Activated naive CD8-positive, alpha-beta T cell treated with anti-CD3 and anti-CD28 coated beads, Interleukin-2, amount 50 U/mL, for 16 hours (primary cell): ENCODE measurements around the gene RMND1.
"Not testable (repeated sequence)": the region's sequence is repeated elsewhere in the genome, so short reads cannot be mapped to it uniquely, and the experiment has no call there.

Experiments used
- DNase-seq: peaks from one replicate; pipeline ENCODE4 v3.0.0-alpha.2; 2020; ENCODE audit warnings: low read depth, low spot score

The RMND1 gene, protein sequence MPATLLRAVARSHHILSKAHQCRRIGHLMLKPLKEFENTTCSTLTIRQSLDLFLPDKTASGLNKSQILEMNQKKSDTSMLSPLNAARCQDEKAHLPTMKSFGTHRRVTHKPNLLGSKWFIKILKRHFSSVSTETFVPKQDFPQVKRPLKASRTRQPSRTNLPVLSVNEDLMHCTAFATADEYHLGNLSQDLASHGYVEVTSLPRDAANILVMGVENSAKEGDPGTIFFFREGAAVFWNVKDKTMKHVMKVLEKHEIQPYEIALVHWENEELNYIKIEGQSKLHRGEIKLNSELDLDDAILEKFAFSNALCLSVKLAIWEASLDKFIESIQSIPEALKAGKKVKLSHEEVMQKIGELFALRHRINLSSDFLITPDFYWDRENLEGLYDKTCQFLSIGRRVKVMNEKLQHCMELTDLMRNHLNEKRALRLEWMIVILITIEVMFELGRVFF

DNA sequence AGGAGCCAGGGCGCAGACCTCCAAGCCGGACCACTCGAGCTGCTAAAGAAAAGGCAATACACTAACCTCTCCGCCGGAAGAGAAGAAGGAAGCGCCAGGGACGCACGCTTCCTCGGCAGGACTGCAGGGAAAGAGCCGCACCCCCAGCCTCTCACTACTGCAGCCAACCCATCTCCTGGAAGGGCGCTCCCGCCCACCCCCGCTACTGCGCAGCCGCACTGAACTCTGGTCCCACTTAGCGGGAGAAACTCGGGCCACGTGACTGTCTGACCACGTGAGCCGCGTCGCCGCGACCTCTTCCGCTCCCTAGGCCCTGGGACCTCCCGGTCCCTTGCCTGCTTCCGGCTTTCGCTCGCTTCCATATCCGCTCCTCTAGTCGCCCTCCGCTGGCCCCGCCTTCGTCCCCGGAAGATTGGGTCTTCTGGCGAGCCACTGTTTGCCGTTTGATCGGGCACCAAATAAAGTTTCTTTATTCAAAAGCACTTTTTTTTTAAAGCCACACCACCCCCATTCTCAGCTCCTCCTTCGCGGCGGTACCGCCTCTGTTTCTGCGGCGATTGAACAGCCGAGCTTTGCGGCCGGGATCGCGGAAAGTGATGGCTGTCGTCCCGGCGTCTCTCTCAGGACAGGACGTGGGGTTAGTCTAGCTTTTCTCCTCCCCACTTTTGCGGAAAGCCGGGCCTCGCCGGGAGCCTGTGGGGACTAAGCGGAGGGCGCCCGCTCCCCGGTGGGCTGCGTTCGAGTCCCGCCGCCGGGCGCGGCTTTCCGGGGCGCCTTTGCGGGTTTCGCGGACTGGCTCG, at the start of gene RMND1:
RMND1 (minus strand) TSS at position 177 of the 800 bp plus-strand sequence. CDS start 6,315 bp downstream, outside the sequence.
- peak; percentile 98 for DNase-seq

DNA sequence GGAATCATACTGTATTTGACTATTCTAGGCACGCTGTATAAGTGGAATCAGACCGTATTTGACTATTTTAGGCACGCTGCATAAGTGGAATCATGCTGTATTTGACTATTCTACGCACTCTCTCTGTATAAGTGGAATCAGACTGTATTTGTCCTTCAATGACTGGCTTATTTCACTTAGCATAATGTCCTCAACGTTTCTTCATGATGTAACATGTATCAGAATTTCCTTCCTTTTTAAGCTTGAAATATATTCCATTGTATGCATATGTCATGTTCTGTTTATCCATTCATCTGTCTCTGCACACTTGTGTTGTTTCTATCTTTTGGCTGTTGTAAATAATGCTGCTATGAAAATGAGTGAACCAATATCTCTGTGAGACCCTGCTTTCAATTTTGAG, 47.6 kb upstream of the RMND1 start:
- DNase-seq = no peak

DNA sequence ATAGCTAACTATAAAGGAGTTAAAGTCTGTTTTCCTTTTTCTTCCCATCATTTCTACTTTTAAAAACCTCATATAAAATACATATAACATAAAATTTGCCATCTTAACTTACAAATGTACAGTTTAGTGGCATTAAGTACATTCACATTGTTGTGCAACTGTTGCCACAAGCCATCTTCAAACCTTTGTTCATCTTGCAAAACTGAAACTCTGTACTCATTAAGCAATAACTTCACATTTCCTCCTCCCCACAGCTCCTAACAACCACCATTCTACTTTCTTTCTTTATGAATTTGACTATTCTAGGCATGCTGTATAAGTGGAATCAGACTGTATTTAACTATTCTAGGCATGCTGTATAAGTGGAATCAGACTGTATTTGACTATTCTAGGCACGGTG, 46.4 kb upstream of the RMND1 start:
- no peak for DNase-seq

- no peak for DNase-seq
Observed at GRCh38 chr6:151497905-151498304, 46.0 kb upstream of the RMND1 start.

DNA sequence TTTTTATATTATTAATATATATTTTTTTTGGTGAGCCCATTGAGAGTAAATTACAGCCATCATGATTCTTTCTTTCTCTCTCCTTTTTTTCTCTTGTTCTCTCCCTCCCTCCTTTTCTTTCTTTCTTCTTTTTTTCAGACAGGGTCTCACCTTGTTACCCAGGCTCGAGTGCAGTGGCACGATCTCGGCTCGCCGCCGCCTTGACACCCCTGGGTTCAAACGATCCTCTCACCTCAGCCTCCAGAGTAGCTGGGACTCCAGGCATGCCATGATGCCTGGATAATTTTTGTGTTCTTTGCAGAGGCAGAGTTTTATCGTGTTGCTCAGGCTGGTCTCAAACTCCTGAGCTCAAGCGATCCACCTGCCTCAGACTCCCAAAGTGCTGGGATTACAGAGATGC, 43.5 kb upstream of the RMND1 start:
- no peak for DNase-seq

GRCh38 chr6:151494936-151495320, 43.0 kb upstream of the RMND1 start:
- DNase-seq = no peak

DNA sequence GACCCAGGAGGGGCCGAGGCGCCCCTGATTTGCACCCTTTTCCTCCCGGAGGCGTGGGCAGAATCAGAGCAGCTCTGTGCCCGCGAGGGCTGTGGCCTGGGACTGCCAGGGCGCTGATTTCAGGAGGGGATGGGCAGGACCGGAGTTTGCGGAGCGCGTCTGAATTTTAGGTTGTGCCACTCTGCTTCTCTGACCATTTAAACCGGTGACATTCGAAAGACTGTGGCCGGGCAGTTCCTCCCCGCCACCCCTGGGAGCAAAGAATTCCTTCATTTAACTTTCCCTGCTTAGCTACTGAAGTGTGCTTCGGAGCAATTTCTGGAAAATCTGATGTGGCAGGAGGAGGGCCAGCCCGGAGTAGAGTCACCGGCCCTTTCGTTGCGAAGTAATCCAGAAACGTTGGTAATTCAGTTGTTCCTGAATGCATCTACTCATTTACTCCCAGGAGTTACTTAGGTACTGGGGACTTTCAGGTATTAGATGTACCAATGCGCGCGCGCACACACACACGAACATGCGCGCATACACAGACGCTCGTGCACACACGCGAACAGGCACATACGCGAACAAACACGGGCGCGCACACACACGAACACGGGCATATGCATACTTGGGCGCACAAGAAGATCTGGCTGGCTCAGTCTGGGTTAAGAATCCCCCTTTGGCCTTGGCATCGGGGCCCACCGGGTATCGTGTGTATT, 42.5 kb upstream of the RMND1 start:
- no peak for DNase-seq

- no peak for DNase-seq
Observed at GRCh38 chr6:151493804-151494234, 41.9 kb upstream of the RMND1 start, which contains the start of gene CCDC170. CCDC170 (plus strand) TSS chr6:151494017; CDS start chr6:151494129, 112 bp downstream.

DNA sequence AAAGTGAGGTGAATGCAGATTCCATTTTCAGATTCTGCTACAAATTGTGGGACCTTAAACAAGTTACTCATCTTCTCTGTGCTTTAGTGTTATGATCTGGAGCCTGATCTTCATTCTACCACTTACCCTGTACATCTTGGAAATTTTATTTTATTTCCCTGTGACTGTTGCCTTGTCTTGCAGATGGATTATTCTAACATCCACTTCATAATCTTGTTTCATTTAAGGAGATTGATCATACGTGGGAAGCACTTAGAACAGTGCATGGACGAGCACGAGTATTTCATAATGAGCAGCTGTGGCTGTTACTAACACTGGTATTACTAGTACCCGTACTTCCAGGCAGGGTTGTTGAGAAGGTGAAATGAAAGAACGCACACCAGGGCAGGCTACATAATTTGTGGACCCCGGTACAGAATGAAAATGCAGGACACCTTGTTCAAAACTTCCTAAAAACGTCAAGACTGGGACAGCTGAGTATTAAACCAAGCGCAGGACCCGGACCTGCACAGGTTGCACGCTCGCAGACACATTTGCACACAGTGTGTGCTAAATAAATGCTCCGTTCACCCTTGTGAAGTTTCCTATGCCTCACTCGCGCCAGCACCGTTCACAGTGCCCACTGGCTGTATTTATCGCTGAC, 41.4 kb upstream of the RMND1 start:
- no peak for DNase-seq

DNA sequence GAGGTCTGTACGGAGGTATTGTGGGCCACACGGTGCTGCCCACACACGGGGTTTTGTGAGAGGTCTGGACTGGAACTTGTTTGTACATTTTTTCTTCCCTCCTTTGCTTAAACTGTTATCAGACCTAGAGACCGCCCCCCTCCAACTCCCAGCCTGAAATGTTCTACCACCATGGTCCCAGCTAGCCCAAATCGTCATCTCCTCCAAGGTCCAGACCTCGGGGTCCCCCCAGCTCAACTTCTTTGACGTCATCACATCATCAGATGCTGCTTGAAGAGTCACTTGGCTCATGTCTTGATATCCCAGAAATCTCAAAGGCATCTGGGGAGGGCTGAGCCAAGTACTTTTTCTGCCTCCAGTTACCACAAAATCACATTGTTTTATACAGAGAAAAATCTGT, 39.1 kb upstream of the RMND1 start:
- DNase-seq = no peak

GRCh38 chr6:151488226-151488625, 36.3 kb upstream of the RMND1 start:
- no peak for DNase-seq

GRCh38 chr6:151483994-151484393, 32.1 kb upstream of the RMND1 start:
- no peak for DNase-seq

DNA sequence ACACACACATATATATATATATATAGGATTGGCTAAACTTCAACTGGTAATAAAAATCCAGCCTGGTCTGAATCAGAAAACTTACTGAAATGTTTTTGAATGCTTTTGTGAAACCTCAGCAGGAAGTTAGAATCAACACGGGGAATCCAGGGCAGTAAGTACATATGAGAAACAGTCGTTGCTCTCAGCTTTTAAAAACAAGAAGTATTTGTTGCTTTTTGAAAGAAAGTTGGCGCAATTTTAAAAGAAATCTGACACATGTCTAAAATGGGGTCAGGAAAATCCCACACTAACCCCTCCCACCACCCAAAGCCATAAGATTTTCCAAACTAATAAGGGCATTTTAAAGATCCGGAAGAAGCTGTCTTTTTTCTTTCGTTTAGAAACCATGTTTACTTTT, 30.4 kb upstream of the RMND1 start:
- DNase-seq = no peak

DNA sequence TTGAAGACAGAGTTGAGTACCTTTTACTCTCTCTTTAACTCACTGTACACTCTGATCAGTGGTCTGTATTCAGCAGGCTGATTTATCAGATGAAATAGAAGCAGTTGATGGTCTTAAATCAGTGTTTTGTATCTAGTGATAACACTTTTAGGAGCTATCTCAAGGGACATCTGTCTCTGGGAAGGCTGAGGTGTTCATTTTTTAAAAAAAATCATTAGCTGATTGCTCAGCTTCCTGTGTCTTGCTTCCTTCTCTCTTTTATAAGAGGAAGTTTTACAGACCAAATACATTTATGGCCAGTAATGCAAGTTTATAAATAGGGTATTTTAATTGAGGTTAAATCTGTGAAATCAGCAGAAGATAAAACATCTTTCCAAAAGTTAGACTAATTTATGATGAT, 29.9 kb upstream of the RMND1 start:
- no peak for DNase-seq

- no peak for DNase-seq
Observed at GRCh38 chr6:151478670-151479069, 26.7 kb upstream of the RMND1 start.

DNA sequence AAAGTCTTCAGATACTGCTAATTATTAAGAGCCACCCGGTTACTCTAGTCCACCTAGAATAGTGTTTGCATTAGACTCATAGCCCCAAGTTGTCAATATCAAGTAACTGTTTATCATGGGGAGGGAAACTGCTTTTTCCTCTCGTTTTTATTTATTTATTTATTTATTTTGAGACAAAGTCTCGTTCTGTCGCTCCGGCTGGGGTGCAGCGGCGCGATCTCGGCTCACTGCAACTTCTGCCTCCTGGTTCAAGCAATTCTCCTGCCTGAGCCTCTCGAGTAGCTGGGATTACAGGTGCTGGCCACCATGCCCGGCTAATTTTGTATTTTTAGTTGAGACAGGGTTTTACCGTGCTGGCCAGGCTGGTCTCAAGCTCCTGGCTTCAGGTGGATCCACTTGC, 25.8 kb upstream of the RMND1 start:
- no peak for DNase-seq

GRCh38 chr6:151475653-151476523, 24.0 kb upstream of the RMND1 start:
- DNase-seq = no peak

DNA sequence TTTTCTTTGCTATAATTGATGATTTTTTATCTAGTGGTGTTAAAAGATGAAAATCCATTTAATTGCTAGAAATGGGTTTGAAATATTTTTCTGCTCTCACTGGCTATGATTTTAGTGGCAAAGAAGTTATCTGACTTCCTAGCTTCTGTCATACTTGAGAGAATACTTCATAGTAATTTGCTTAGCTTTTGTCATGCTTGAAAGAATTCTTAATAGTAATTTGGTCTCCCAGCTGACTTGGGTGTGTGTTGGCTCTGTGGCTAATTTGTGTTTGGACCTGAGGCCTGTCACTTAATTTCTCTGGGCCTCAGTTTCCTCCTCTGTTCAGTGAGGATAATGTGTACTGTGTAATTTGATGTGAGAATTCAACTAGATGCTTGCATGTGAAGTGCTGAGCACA, 12.8 kb upstream of the RMND1 start:
- DNase-seq = no peak

GRCh38 chr6:151461673-151462072, 9.7 kb upstream of the RMND1 start:
- no peak for DNase-seq

GRCh38 chr6:151455751-151456398, 3.9 kb upstream of the RMND1 start:
- DNase-seq = not testable (repeated sequence)
